IPS DF 6.9 (cell line): Measurements from ENCODE around the gene TUT1.

Source experiments
- DNase-seq: peaks from one replicate; pipeline ENCODE4 v3.0.0-alpha.2; 2013; ENCODE audit warnings: low read depth, low spot score
- H3K27ac ChIP-seq: one replicate; pipeline ENCODE4 v1.5.1; 2013; ENCODE audit warnings: low read length, control low read depth
- H3K27me3 ChIP-seq: 2 replicates; pipeline ENCODE4 v1.6.1; 2013; ENCODE audit warnings: mild to moderate bottlenecking, low read length; ENCODE audit not compliant: control insufficient read depth, insufficient read depth
- H3K36me3 ChIP-seq: 2 replicates; pipeline ENCODE4 v1.6.1; 2013; ENCODE audit warnings: low read length; ENCODE audit not compliant: control insufficient read depth, insufficient read depth
- H3K4me1 ChIP-seq: 2 replicates; pipeline ENCODE4 v1.6.1; 2013; ENCODE audit warnings: low read length; ENCODE audit not compliant: control insufficient read depth, insufficient read depth
- H3K4me3 ChIP-seq: 2 replicates; pipeline ENCODE4 v1.5.1; 2013; ENCODE audit warnings: mild to moderate bottlenecking, low read length
- H3K9me3 ChIP-seq: 2 replicates; pipeline ENCODE4 v1.6.1; 2013; ENCODE audit warnings: low read length, inconsistent platforms; ENCODE audit not compliant: control insufficient read depth, insufficient read depth
- WGBS: extraction: QIAGEN DNeasy Blood & Tissue Kit; methylation state at CpG from one replicate; pipeline ENCODE4 v1.1.7; 2013; ENCODE audit warnings: mixed read lengths, missing lambda C conversion rate; ENCODE audit not compliant: insufficient read length, insufficient coverage; 5-methylcytosine and 5-hydroxymethylcytosine counted together

The TUT1 gene

GRCh38 chr11:62539238-62539925 is 51.9 kb downstream of the TUT1 start:
- no CpG with 5 or more reads among the region's 13 CpGs for WGBS
- peaks cover 5% of the 10 kb centered on the region; the same call in 1 of the 2 replicates for H3K4me1 ChIP-seq
- no peak overlapping the region for H3K27ac ChIP-seq
- H3K4me3 ChIP-seq, result no peak overlapping the region
- DNase-seq, result no peak
- H3K36me3 ChIP-seq, result no peaks in the 10 kb centered on the region
- H3K27me3 ChIP-seq, result peaks cover 15% of the 10 kb centered on the region
- H3K9me3 ChIP-seq, result no peaks in the 10 kb centered on the region

GRCh38 chr11:62538470-62539237 is 52.7 kb downstream of the TUT1 start:
- H3K4me3 ChIP-seq, result no peak overlapping the region
- no peaks in the 10 kb centered on the region for H3K9me3 ChIP-seq
- H3K27ac ChIP-seq, result no peak overlapping the region
- no peaks in the 10 kb centered on the region for H3K36me3 ChIP-seq
- WGBS, result no CpG with 5 or more reads among the region's 19 CpGs
- H3K27me3 ChIP-seq, result peaks cover 8% of the 10 kb centered on the region
- H3K4me1 ChIP-seq, result peaks cover 5% of the 10 kb centered on the region; the same call in 1 of the 2 replicates
- DNase-seq, result no peak

- WGBS, result no CpG with 5 or more reads among the region's 21 CpGs
- Histone ChIP-seq H3K27ac (no peak overlapping the region), H3K4me1 (peaks cover 4% of the 10 kb centered on the region; the same call in 1 of the 2 replicates), H3K4me3 (no peak overlapping the region), H3K27me3 (no peaks in the 10 kb centered on the region), H3K36me3 (no peaks in the 10 kb centered on the region), H3K9me3 (no peaks in the 10 kb centered on the region)
- DNase-seq, result no peak
These were observed 54.9 kb downstream of the TUT1 start for GRCh38 chr11:62536301-62536957.

- DNase-seq, result no peak
- Histone ChIP-seq H3K27me3 (no peaks in the 10 kb centered on the region), H3K9me3 (no peaks in the 10 kb centered on the region), H3K27ac (no peak overlapping the region), H3K4me3 (no peak overlapping the region), H3K36me3 (no peaks in the 10 kb centered on the region), H3K4me1 (peaks cover 4% of the 10 kb centered on the region; the same call in 1 of the 2 replicates)
- no CpG with 5 or more reads among the region's 12 CpGs for WGBS
These were observed 55.5 kb downstream of the TUT1 start for GRCh38 chr11:62535802-62536201.

GRCh38 chr11:62534779-62535545 is 56.4 kb downstream of the TUT1 start:
- no peaks in the 10 kb centered on the region for H3K9me3 ChIP-seq
- no peak overlapping the region for H3K4me3 ChIP-seq
- H3K27ac ChIP-seq, result no peak overlapping the region
- no peaks in the 10 kb centered on the region for H3K36me3 ChIP-seq
- H3K27me3 ChIP-seq, result no peaks in the 10 kb centered on the region
- DNase-seq, result no peak
- WGBS, result no CpG with 5 or more reads among the region's 19 CpGs
- H3K4me1 ChIP-seq, result peaks cover 4% of the 10 kb centered on the region; the same call in 1 of the 2 replicates

- Histone ChIP-seq H3K4me1 (peaks cover 2% of the 10 kb centered on the region; the same call in 1 of the 2 replicates), H3K27ac (no peak overlapping the region), H3K4me3 (no peak overlapping the region), H3K27me3 (no peaks in the 10 kb centered on the region), H3K36me3 (no peaks in the 10 kb centered on the region), H3K9me3 (no peaks in the 10 kb centered on the region)
- no CpG with 5 or more reads among the region's 2 CpGs for WGBS
- DNase-seq, result no peak
These were observed 59.2 kb downstream of the TUT1 start for GRCh38 chr11:62532096-62532495.
